ENCODE data around the gene AK2.
A peak's percentile ranks its signal among the peaks of the same experiment; 100 is the strongest.

AK2 gene

DNA sequence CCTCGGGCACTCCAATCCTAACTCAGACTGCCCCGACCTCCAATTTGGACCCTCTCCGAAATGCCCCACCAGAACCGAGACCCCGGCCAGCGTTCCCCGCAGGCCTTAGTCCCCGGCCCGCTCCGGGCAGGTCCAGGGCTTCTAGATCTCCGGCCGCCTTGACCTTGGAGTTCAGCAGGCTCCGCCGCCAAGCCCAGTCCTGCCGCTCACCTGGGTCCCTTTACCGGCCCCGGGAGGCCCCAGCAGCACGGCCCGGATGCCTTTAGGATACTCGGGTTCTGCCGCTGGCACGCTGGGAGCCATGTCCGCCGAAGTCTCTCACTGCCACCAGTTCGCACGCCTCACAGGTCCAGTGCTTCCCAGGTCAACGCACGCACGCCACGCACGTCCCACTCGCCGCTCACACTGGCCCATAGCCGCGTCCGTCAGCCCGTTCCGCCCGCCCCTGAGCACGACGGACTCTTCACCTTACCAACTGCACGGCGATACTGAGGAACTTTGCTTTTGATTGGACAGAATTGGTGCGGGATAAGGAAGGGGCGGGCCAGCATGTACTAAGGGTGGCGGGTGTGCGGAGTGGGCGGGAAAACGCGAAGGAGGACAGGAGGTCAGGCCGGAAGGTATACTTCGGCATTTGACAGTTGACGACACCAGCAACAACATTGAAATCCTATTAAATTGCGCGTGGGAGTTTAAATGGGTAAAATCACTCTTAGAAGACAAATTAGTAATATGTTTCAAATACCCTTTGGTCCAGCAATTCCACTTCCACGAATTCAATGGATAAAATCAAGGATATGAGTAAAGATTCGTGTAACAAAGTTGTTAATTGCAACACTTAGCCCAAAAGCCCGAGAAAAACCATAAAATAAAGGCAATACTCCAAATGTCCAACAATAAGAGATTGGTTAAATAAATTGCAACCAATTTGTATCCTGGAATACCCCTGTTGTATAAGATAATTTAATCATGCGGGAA lies at the start of gene AK2 (continued):
- TF ChIP-seq, protein P1, sequence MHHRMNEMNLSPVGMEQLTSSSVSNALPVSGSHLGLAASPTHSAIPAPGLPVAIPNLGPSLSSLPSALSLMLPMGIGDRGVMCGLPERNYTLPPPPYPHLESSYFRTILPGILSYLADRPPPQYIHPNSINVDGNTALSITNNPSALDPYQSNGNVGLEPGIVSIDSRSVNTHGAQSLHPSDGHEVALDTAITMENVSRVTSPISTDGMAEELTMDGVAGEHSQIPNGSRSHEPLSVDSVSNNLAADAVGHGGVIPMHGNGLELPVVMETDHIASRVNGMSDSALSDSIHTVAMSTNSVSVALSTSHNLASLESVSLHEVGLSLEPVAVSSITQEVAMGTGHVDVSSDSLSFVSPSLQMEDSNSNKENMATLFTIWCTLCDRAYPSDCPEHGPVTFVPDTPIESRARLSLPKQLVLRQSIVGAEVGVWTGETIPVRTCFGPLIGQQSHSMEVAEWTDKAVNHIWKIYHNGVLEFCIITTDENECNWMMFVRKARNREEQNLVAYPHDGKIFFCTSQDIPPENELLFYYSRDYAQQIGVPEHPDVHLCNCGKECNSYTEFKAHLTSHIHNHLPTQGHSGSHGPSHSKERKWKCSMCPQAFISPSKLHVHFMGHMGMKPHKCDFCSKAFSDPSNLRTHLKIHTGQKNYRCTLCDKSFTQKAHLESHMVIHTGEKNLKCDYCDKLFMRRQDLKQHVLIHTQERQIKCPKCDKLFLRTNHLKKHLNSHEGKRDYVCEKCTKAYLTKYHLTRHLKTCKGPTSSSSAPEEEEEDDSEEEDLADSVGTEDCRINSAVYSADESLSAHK (tag by site-specific recombination; IDR thresholded peaks at IDR 0.05) = no peak
- no peak for TF ChIP-seq ZNF138 (tag by site-specific recombination; IDR thresholded peaks at IDR 0.05; ENCODE audit: borderline replicate concordance)
- TF ChIP-seq, protein P2, sequence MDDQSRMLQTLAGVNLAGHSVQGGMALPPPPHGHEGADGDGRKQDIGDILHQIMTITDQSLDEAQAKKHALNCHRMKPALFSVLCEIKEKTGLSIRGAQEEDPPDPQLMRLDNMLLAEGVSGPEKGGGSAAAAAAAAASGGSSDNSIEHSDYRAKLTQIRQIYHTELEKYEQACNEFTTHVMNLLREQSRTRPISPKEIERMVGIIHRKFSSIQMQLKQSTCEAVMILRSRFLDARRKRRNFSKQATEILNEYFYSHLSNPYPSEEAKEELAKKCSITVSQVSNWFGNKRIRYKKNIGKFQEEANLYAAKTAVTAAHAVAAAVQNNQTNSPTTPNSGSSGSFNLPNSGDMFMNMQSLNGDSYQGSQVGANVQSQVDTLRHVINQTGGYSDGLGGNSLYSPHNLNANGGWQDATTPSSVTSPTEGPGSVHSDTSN (CRISPR knock-in tag; IDR thresholded peaks at IDR 0.05) = peak; percentile 100
- peak; percentile 56 for TF ChIP-seq ZNF335 (tag by site-specific recombination; conservative IDR thresholded peaks at IDR 0.05)
- 0 out of 2 replicates have a peak, but pooled peaks have one; percentile 33 for TF ChIP-seq ZSCAN30 (tag by site-specific recombination; IDR thresholded peaks at IDR 0.05)
- peak; percentile 77 for TF ChIP-seq ZNF629 (tag by site-specific recombination; IDR thresholded peaks at IDR 0.05)
- no peak for TF ChIP-seq OSR2 (tag by site-specific recombination; IDR thresholded peaks at IDR 0.05)
- TF ChIP-seq, protein P3, sequence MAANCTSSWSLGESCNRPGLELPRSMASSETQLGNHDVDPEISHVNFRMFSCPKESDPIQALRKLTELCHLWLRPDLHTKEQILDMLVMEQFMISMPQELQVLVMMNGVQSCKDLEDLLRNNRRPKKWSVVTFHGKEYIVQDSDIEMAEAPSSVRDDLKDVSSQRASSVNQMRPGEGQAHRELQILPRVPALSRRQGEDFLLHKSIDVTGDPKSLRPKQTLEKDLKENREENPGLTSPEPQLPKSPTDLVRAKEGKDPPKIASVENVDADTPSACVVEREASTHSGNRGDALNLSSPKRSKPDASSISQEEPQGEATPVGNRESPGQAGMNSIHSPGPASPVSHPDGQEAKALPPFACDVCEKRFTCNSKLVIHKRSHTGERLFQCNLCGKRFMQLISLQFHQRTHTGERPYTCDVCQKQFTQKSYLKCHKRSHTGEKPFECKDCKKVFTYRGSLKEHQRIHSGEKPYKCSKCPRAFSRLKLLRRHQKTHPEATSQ (tag by site-specific recombination; IDR thresholded peaks at IDR 0.05) = no peak
- no peak for TF ChIP-seq ZNF623 (tag by site-specific recombination; IDR thresholded peaks at IDR 0.05)
- TF ChIP-seq KLF16 (tag by site-specific recombination; IDR thresholded peaks at IDR 0.05) = peak; percentile 79; the same call in 1 of the 2 replicates
- TF ChIP-seq ZBTB17 (tag by site-specific recombination; IDR thresholded peaks at IDR 0.05) = peak; percentile 73; the same call in 1 of the 2 replicates
- no peak for TF ChIP-seq ZNF585B (tag by site-specific recombination; IDR thresholded peaks at IDR 0.05)
- TF ChIP-seq ZNF10 (tag by site-specific recombination; IDR thresholded peaks at IDR 0.05) = no peak
- TF ChIP-seq ZNF660 (tag by site-specific recombination; IDR thresholded peaks at IDR 0.05) = 0 out of 2 replicates have a peak, but pooled peaks have one; percentile 47
- TF ChIP-seq, protein P4, sequence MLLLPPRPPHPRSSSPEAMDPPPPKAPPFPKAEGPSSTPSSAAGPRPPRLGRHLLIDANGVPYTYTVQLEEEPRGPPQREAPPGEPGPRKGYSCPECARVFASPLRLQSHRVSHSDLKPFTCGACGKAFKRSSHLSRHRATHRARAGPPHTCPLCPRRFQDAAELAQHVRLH (tag by site-specific recombination; IDR thresholded peaks at IDR 0.05) = peak; percentile 86
- peak; percentile 66 for TF ChIP-seq SP7 (tag by site-specific recombination; IDR thresholded peaks at IDR 0.05)
- no peak for TF ChIP-seq ZNF521 (tag by site-specific recombination; IDR thresholded peaks at IDR 0.05)
- TF ChIP-seq ZNF664 (tag by site-specific recombination; IDR thresholded peaks at IDR 0.05) = peak; percentile 62
- TF ChIP-seq ZSCAN16 (tag by site-specific recombination; IDR thresholded peaks at IDR 0.05) = 0 out of 2 replicates have a peak, but pooled peaks have one; percentile 11
- no peak for TF ChIP-seq REPIN1 (tag by site-specific recombination; IDR thresholded peaks at IDR 0.05; ENCODE audit: low read depth)
- TF ChIP-seq ZNF843 (tag by site-specific recombination; IDR thresholded peaks at IDR 0.05) = peak; percentile 38
- TF ChIP-seq ZNF366 (tag by site-specific recombination; conservative IDR thresholded peaks at IDR 0.05) = peak; percentile 89
- no peak for TF ChIP-seq ZNF404 (tag by site-specific recombination; IDR thresholded peaks at IDR 0.05)
- no peak for TF ChIP-seq ZNF624 (tag by site-specific recombination; IDR thresholded peaks at IDR 0.05)
- TF ChIP-seq, protein P5, sequence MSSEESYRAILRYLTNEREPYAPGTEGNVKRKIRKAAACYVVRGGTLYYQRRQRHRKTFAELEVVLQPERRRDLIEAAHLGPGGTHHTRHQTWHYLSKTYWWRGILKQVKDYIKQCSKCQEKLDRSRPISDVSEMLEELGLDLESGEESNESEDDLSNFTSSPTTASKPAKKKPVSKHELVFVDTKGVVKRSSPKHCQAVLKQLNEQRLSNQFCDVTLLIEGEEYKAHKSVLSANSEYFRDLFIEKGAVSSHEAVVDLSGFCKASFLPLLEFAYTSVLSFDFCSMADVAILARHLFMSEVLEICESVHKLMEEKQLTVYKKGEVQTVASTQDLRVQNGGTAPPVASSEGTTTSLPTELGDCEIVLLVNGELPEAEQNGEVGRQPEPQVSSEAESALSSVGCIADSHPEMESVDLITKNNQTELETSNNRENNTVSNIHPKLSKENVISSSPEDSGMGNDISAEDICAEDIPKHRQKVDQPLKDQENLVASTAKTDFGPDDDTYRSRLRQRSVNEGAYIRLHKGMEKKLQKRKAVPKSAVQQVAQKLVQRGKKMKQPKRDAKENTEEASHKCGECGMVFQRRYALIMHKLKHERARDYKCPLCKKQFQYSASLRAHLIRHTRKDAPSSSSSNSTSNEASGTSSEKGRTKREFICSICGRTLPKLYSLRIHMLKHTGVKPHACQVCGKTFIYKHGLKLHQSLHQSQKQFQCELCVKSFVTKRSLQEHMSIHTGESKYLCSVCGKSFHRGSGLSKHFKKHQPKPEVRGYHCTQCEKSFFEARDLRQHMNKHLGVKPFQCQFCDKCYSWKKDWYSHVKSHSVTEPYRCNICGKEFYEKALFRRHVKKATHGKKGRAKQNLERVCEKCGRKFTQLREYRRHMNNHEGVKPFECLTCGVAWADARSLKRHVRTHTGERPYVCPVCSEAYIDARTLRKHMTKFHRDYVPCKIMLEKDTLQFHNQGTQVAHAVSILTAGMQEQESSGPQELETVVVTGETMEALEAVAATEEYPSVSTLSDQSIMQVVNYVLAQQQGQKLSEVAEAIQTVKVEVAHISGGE (tag by site-specific recombination; conservative IDR thresholded peaks at IDR 0.05; ENCODE audit: low read depth) = peak; percentile 58
- no peak for TF ChIP-seq ZNF248 (tag by site-specific recombination; IDR thresholded peaks at IDR 0.05)
- peak; percentile 98 for TF ChIP-seq SP3 (tag by site-specific recombination; IDR thresholded peaks at IDR 0.05)
- TF ChIP-seq ZXDB (tag by site-specific recombination; IDR thresholded peaks at IDR 0.05) = peak; percentile 94
- TF ChIP-seq SALL2 (tag by site-specific recombination; IDR thresholded peaks at IDR 0.05; ENCODE audit: borderline replicate concordance) = no peak
- TF ChIP-seq GLIS1 (tag by site-specific recombination; IDR thresholded peaks at IDR 0.05) = peak; percentile 33
- peak; percentile 33; the same call in 1 of the 2 replicates for TF ChIP-seq ZBTB48 (tag by site-specific recombination; IDR thresholded peaks at IDR 0.05)
- TF ChIP-seq ZNF768 (tag by site-specific recombination; IDR thresholded peaks at IDR 0.05) = no peak

Measured in HEK293 (cell line).